Hepatocyte (in vitro differentiated cells): Measurements from ENCODE around the gene CCDC24.

Source experiments
- CTCF ChIP-seq: fragments of 200-600 bp; sonication (generic); IDR thresholded peaks from 2 replicates; pipeline ENCODE4 v1.5.1; 2016; ENCODE audit warnings: antibody characterized with exemption, mild to moderate bottlenecking; ENCODE audit not compliant: poor library complexity
- EZH2 ChIP-seq: fragments of 200-600 bp; sonication (generic); IDR thresholded peaks from 2 replicates; pipeline ENCODE4 v1.6.1; 2016; ENCODE audit warnings: antibody characterized with exemption, mild to moderate bottlenecking, borderline replicate concordance

- no peak for TF ChIP-seq CTCF
- TF ChIP-seq EZH2, result no peak
Observed at GRCh38 chr1:44002165-44002564, 10.8 kb downstream of the CCDC24 start.
